Hepatocyte (in vitro differentiated cells): ENCODE measurements around the gene ARHGAP42.

Experiments used
- EZH2phosphoT487 ChIP-seq: fragments of 200-600 bp; sonication (generic); IDR thresholded peaks from one replicate; pipeline ENCODE4 v1.6.1; 2018; ENCODE audit warnings: antibody characterized with exemption, mild to moderate bottlenecking, low read depth, moderate library complexity; ENCODE audit not compliant: unreplicated experiment, severe bottlenecking
- TF ChIP-seq, protein P1 (sequence below): fragments of 200-600 bp; sonication (generic); IDR thresholded peaks from 2 replicates; pipeline ENCODE4 v1.5.1; 2016; ENCODE audit warnings: antibody characterized with exemption, mild to moderate bottlenecking; ENCODE audit not compliant: poor library complexity

- TF ChIP-seq, protein P1, sequence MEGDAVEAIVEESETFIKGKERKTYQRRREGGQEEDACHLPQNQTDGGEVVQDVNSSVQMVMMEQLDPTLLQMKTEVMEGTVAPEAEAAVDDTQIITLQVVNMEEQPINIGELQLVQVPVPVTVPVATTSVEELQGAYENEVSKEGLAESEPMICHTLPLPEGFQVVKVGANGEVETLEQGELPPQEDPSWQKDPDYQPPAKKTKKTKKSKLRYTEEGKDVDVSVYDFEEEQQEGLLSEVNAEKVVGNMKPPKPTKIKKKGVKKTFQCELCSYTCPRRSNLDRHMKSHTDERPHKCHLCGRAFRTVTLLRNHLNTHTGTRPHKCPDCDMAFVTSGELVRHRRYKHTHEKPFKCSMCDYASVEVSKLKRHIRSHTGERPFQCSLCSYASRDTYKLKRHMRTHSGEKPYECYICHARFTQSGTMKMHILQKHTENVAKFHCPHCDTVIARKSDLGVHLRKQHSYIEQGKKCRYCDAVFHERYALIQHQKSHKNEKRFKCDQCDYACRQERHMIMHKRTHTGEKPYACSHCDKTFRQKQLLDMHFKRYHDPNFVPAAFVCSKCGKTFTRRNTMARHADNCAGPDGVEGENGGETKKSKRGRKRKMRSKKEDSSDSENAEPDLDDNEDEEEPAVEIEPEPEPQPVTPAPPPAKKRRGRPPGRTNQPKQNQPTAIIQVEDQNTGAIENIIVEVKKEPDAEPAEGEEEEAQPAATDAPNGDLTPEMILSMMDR, result no peak
- no peak for TF ChIP-seq EZH2phosphoT487
Observed at GRCh38 chr11:100759856-100760255, 72.8 kb downstream of the ARHGAP42 start.
